Mucosa of stomach (tissue), 1 donor: ENCODE measurements around the gene ADAM19.

Experiments used
- H3K27me3 ChIP-seq: one replicate; pipeline ENCODE4 v1.7.0; 2013; ENCODE audit warnings: mild to moderate bottlenecking, low read length; ENCODE audit not compliant: control insufficient read depth, insufficient read depth
- H3K36me3 ChIP-seq: one replicate; pipeline ENCODE4 v1.7.0; 2013; ENCODE audit warnings: low read length; ENCODE audit not compliant: control insufficient read depth, insufficient read depth
- H3K4me1 ChIP-seq: one replicate; pipeline ENCODE4 v1.7.0; 2013; ENCODE audit warnings: mild to moderate bottlenecking, low read length; ENCODE audit not compliant: control insufficient read depth, insufficient read depth
- H3K4me3 ChIP-seq: one replicate; pipeline ENCODE4 v1.7.0; 2013; ENCODE audit warnings: low read length
- H3K9ac ChIP-seq: one replicate; pipeline ENCODE4 v1.7.0; 2013; ENCODE audit warnings: mild to moderate bottlenecking, low read length, moderate library complexity
- H3K9me3 ChIP-seq: one replicate; pipeline ENCODE4 v1.7.0; 2013; ENCODE audit warnings: mild to moderate bottlenecking, low read length, moderate library complexity; ENCODE audit not compliant: control insufficient read depth
- donor health status: Pancreatic carcinoma.

The ADAM19 gene

GRCh38 chr5:157568222-157568621 is 7.4 kb downstream of the ADAM19 start:
- Histone ChIP-seq H3K4me1 (peaks cover 12% of the 10 kb centered on the region), H3K9ac (no peak overlapping the region), H3K4me3 (no peak overlapping the region), H3K9me3 (no peaks in the 10 kb centered on the region), H3K36me3 (no peaks in the 10 kb centered on the region), H3K27me3 (no peaks in the 10 kb centered on the region)

GRCh38 chr5:157566902-157567489 is 8.6 kb downstream of the ADAM19 start:
- Histone ChIP-seq H3K9ac (no peak overlapping the region), H3K27me3 (no peaks in the 10 kb centered on the region), H3K9me3 (no peaks in the 10 kb centered on the region), H3K4me3 (no peak overlapping the region), H3K4me1 (peaks cover 21% of the 10 kb centered on the region), H3K36me3 (no peaks in the 10 kb centered on the region)

GRCh38 chr5:157563929-157564716 is 11.5 kb downstream of the ADAM19 start:
- Histone ChIP-seq H3K9ac (no peak overlapping the region), H3K9me3 (no peaks in the 10 kb centered on the region), H3K27me3 (no peaks in the 10 kb centered on the region), H3K4me3 (no peak overlapping the region), H3K36me3 (no peaks in the 10 kb centered on the region), H3K4me1 (peaks cover 21% of the 10 kb centered on the region)

GRCh38 chr5:157563373-157563928 is 12.1 kb downstream of the ADAM19 start:
- Histone ChIP-seq H3K4me3 (no peak overlapping the region), H3K27me3 (no peaks in the 10 kb centered on the region), H3K4me1 (peaks cover 21% of the 10 kb centered on the region), H3K9ac (no peak overlapping the region), H3K9me3 (no peaks in the 10 kb centered on the region), H3K36me3 (no peaks in the 10 kb centered on the region)

- Histone ChIP-seq H3K9ac (peak overlapping the region; percentile 55), H3K9me3 (no peaks in the 10 kb centered on the region), H3K4me3 (no peak overlapping the region), H3K36me3 (no peaks in the 10 kb centered on the region), H3K4me1 (peaks cover 21% of the 10 kb centered on the region), H3K27me3 (no peaks in the 10 kb centered on the region)
These were observed 13.4 kb downstream of the ADAM19 start for GRCh38 chr5:157562111-157562581.

GRCh38 chr5:157561110-157561509 is 14.5 kb downstream of the ADAM19 start:
- H3K4me1 ChIP-seq = peaks cover 21% of the 10 kb centered on the region
- no peaks in the 10 kb centered on the region for H3K36me3 ChIP-seq
- no peaks in the 10 kb centered on the region for H3K9me3 ChIP-seq
- no peak overlapping the region for H3K4me3 ChIP-seq
- no peak overlapping the region for H3K9ac ChIP-seq
- H3K27me3 ChIP-seq = no peaks in the 10 kb centered on the region

GRCh38 chr5:157559301-157559700 is 16.3 kb downstream of the ADAM19 start:
- Histone ChIP-seq H3K9me3 (no peaks in the 10 kb centered on the region), H3K4me3 (no peak overlapping the region), H3K4me1 (peaks cover 17% of the 10 kb centered on the region), H3K36me3 (no peaks in the 10 kb centered on the region), H3K9ac (no peak overlapping the region), H3K27me3 (no peaks in the 10 kb centered on the region)

- no peaks in the 10 kb centered on the region for H3K27me3 ChIP-seq
- no peaks in the 10 kb centered on the region for H3K36me3 ChIP-seq
- H3K4me1 ChIP-seq = peaks cover 14% of the 10 kb centered on the region
These were observed 16.9 kb downstream of the ADAM19 start for GRCh38 chr5:157558681-157559080.

GRCh38 chr5:157558041-157558595 is 17.5 kb downstream of the ADAM19 start:
- Histone ChIP-seq H3K27me3 (no peaks in the 10 kb centered on the region), H3K9me3 (no peaks in the 10 kb centered on the region), H3K36me3 (no peaks in the 10 kb centered on the region), H3K4me3 (no peak overlapping the region), H3K4me1 (peaks cover 9% of the 10 kb centered on the region), H3K9ac (no peak overlapping the region)

More at GRCh38 chr5:157558681-157559080, 16.9 kb downstream of the ADAM19 start:
- Histone ChIP-seq H3K9ac (no peak overlapping the region), H3K9me3 (no peaks in the 10 kb centered on the region), H3K4me3 (no peak overlapping the region)

GRCh38 chr5:157556615-157557418 is 18.8 kb downstream of the ADAM19 start:
- Histone ChIP-seq H3K27me3 (no peaks in the 10 kb centered on the region), H3K4me1 (no peaks in the 10 kb centered on the region), H3K4me3 (no peak overlapping the region), H3K9me3 (no peaks in the 10 kb centered on the region), H3K9ac (no peak overlapping the region), H3K36me3 (no peaks in the 10 kb centered on the region)

- no peaks in the 10 kb centered on the region for H3K9me3 ChIP-seq
- no peaks in the 10 kb centered on the region for H3K4me1 ChIP-seq
- no peak overlapping the region for H3K4me3 ChIP-seq
These were observed 20.4 kb downstream of the ADAM19 start for GRCh38 chr5:157555037-157555640.

More at GRCh38 chr5:157555037-157555640, 20.4 kb downstream of the ADAM19 start:
- H3K9ac ChIP-seq = no peak overlapping the region
- H3K27me3 ChIP-seq = no peaks in the 10 kb centered on the region
- no peaks in the 10 kb centered on the region for H3K36me3 ChIP-seq
